ENCODE results near the gene CACNA2D3.

DNA sequence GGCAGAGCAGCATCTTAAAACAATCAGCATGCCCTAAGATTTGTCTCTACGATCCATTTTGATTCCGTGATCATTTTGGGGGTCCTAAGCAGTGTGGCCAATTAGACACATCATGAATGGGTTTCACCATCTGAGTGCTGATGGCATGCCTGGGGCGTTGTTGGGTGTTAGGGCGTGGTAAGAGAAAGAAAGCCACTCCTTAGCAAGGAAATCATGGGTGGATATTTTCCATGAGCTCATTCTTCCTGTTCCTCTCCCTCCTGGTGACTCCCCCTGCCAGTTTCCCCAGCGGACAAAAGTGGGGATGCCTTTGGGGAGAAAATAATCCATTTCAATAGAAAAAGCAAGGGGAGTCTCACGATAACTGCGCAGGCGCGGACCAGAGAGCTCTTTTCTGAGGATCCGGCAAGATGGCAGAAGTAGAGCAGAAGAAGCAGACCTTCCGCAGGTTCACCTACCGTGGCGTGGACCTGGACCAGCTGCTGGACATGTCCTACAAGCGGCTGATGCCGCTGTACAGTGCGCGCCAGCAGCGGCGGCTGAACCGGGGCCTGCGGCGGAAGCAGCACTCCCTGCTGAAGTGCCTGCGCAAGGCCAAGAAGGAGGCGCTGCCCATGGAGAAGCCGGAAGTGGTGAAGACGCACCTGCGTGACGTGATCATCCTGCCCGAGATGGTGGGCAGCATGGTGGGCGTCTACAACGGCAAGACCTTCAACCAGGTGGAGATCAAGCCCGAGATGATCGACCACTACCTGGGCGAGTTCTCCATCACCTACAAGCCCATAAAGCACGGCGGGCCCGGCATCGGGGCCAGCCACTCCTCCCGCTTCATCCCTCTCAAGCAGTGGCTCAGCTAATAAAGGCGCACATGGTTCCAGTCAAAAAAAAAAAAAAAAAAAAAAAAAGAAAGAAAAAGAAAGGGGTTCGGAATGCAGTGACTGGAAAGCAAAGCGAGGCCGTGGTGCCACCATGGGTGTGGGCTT lies 503.7 kb downstream of the CACNA2D3 start:
- TF ChIP-seq, protein P1, sequence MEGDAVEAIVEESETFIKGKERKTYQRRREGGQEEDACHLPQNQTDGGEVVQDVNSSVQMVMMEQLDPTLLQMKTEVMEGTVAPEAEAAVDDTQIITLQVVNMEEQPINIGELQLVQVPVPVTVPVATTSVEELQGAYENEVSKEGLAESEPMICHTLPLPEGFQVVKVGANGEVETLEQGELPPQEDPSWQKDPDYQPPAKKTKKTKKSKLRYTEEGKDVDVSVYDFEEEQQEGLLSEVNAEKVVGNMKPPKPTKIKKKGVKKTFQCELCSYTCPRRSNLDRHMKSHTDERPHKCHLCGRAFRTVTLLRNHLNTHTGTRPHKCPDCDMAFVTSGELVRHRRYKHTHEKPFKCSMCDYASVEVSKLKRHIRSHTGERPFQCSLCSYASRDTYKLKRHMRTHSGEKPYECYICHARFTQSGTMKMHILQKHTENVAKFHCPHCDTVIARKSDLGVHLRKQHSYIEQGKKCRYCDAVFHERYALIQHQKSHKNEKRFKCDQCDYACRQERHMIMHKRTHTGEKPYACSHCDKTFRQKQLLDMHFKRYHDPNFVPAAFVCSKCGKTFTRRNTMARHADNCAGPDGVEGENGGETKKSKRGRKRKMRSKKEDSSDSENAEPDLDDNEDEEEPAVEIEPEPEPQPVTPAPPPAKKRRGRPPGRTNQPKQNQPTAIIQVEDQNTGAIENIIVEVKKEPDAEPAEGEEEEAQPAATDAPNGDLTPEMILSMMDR (IDR thresholded peaks at IDR 0.05; ENCODE audit: low read length), result no peak
- TF ChIP-seq EZH2phosphoT487 (IDR thresholded peaks at IDR 0.05; ENCODE audit: low read length) (no peak), EZH2 (optimal IDR thresholded peaks at IDR 0.05; ENCODE audit: low read depth, low read length) (no peak)
